Right lobe of liver (tissue), 4 donors: ENCODE data around the gene SLC2A11.

Experiments
- POLR2A ChIP-seq: fragments of 450-650 bp; IDR thresholded peaks from one replicate; pipeline ENCODE4 v1.6.1; 2017; ENCODE audit warnings: antibody characterized with exemption, mild to moderate bottlenecking
- TF ChIP-seq, protein P1 (sequence below), 4 donors: fragments of 200-600 bp in 3 of 4; fragments of 450-650 bp in 1 of 4; IDR thresholded peaks; one replicate each; pipeline versions ENCODE4 v1.5.1 to v1.8.0; 2016 to 2022; ENCODE audit warnings: antibody characterized with exemption in 4 of 4, mild to moderate bottlenecking in 2 of 4
- donor health status: DM: no; HTN: no; CAD: no.
- donor health status: DM: no; HTN: no; CAD: no.
- donor health status: DM: no; HTN: yes; CAD: no.

DNA sequence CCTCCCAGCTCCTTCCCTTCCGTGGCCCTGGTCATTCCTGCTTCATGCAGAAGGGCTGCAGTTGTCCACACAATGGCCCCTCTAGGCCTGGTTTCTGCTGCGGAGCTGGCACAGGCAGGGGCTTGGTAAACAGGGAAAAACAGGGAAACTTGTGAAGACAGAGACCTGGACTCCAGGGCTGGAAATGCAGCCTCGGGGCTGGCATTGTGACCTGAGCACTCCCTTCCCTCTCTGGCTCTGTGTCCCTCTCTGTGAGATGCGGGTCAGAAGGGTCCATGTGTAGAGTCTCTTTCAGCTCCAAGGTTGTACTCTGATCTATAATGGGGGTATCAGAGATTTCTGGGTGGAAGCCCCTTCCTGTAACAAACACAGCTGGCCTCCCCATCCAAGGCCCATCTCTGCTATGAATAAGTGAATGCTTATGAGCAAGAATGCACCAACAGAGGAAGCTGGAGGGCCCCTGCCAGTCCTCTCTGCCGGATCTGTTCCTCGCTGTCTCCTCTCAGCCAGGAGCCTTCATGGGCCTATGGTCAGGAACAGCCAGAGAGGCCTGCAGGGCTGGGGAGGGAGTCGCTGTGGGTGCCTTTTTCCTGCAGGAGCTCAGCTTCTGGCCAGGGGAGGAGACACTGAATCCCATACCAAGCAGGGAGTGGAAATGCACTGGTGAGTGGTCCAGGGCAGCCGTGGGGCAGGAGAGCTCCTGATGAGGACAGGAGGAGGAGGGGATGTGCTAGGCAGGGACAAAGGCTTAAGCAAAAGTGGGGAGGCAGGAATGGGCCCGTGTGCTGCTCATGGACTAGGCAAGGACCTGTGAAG, 12.2 kb upstream of the SLC2A11 start:
- TF ChIP-seq, protein P1, sequence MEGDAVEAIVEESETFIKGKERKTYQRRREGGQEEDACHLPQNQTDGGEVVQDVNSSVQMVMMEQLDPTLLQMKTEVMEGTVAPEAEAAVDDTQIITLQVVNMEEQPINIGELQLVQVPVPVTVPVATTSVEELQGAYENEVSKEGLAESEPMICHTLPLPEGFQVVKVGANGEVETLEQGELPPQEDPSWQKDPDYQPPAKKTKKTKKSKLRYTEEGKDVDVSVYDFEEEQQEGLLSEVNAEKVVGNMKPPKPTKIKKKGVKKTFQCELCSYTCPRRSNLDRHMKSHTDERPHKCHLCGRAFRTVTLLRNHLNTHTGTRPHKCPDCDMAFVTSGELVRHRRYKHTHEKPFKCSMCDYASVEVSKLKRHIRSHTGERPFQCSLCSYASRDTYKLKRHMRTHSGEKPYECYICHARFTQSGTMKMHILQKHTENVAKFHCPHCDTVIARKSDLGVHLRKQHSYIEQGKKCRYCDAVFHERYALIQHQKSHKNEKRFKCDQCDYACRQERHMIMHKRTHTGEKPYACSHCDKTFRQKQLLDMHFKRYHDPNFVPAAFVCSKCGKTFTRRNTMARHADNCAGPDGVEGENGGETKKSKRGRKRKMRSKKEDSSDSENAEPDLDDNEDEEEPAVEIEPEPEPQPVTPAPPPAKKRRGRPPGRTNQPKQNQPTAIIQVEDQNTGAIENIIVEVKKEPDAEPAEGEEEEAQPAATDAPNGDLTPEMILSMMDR (IDR thresholded peaks at IDR 0.05): no peak
- TF ChIP-seq POLR2A: no peak
